RWPE2 (cell line): ENCODE results near the gene NOP14.

ENCODE experiments used
- ATAC-seq: fragments of 200-7000 bp; cut with Tn5 transposase; 3 replicates; pipeline ENCODE4 v1.9.1; 2021; ENCODE audit warnings: low read depth
- DNase-seq: peaks from one replicate; pipeline ENCODE4 v3.0.0-alpha.2; 2020; ENCODE audit warnings: low spot score
- H3K27ac ChIP-seq: fragments of 450-650 bp; 2 replicates; pipeline ENCODE4 v1.5.1; 2017; ENCODE audit warnings: mild to moderate bottlenecking; ENCODE audit not compliant: poor library complexity, severe bottlenecking
- H3K27me3 ChIP-seq: fragments of 250-450 bp; sonication (Bioruptor Pico); 2 replicates; pipeline ENCODE4 v1.5.1; 2021; ENCODE audit warnings: mild to moderate bottlenecking, moderate library complexity; ENCODE audit not compliant: insufficient read depth, poor library complexity, severe bottlenecking
- H3K36me3 ChIP-seq: fragments of 250-450 bp; sonication (Bioruptor Pico); 2 replicates; pipeline ENCODE4 v1.5.1; 2020; ENCODE audit warnings: low read depth, mild to moderate bottlenecking, moderate library complexity
- H3K4me1 ChIP-seq: fragments of 250-450 bp; sonication (Bioruptor Pico); 2 replicates; pipeline ENCODE4 v1.5.1; 2021; ENCODE audit warnings: mild to moderate bottlenecking, moderate library complexity; ENCODE audit not compliant: insufficient read depth, poor library complexity, severe bottlenecking
- H3K4me3 ChIP-seq: fragments of 250-450 bp; sonication (Bioruptor Pico); 2 replicates; pipeline ENCODE4 v1.5.1; 2021; ENCODE audit warnings: mild to moderate bottlenecking, moderate library complexity; ENCODE audit not compliant: severe bottlenecking
- H3K9me3 ChIP-seq: fragments of 250-450 bp; sonication (Bioruptor Pico); 2 replicates; pipeline ENCODE4 v1.5.1; 2021; ENCODE audit warnings: mild to moderate bottlenecking, moderate library complexity; ENCODE audit not compliant: severe bottlenecking
- CTCF ChIP-seq: fragments of 450-650 bp; IDR thresholded peaks from one replicate; pipeline ENCODE4 v1.5.1; 2017; ENCODE audit warnings: mild to moderate bottlenecking, moderate library complexity; ENCODE audit not compliant: poor library complexity, severe bottlenecking

Gene NOP14

DNA sequence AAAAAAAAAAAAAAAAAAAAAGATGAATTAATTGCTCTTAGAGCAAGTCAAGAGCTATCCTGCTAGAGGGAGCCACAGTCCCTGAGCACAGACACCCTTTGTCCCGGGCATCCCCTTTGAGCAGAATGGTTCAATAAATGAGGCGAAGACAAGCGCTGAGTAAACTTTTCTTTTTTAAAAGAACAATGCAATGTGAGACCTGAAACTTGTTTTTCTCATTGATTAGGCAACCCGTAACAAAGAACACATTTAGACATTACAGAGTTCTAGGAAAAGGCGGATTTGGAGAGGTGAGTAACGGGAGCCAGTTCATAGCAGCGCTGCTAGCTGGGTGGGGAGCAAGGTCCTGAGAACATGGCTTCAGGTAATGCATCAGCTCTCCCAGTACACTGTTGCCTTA, 46.2 kb upstream of the NOP14 start:
- Histone ChIP-seq H3K4me3 (no peak overlapping the region), H3K4me1 (peaks cover 29% of the 10 kb centered on the region), H3K36me3 (no peaks in the 10 kb centered on the region), H3K27me3 (no peaks in the 10 kb centered on the region), H3K27ac (peak overlapping the region; percentile 44), H3K9me3 (no peaks in the 10 kb centered on the region)
- TF ChIP-seq CTCF, result peak; percentile 52
- DNase-seq (no peak), ATAC-seq (peak; percentile 67)

DNA sequence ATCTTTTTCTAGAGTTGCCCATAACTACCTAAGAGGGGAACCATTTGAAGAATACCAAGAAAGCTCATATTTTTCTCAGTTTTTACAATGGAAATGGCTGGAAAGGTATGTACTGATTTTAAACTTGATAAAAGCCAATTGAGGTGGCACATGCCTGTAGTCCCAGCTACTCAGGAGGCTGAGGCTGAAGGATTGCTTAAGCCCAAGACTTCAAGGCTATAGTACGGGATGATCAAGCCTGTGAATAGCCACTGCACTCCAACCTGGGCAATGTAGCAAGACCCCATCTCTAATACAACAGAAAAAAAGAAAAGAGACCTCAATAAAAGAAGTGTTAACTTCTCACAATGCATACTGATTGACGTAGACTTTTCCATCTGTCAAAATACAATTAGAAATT, 44.5 kb upstream of the NOP14 start:
- ATAC-seq (no peak), DNase-seq (no peak)
- Histone ChIP-seq H3K27me3 (no peaks in the 10 kb centered on the region), H3K4me1 (peaks cover 29% of the 10 kb centered on the region), H3K4me3 (no peak overlapping the region), H3K27ac (no peak overlapping the region), H3K9me3 (no peaks in the 10 kb centered on the region), H3K36me3 (no peaks in the 10 kb centered on the region)
- no peak for TF ChIP-seq CTCF

- Histone ChIP-seq H3K4me1 (no peaks in the 10 kb centered on the region), H3K4me3 (no peak overlapping the region), H3K27me3 (no peaks in the 10 kb centered on the region), H3K36me3 (no peaks in the 10 kb centered on the region), H3K9me3 (no peaks in the 10 kb centered on the region), H3K27ac (no peak overlapping the region)
- no peak for TF ChIP-seq CTCF
- DNase-seq, result no peak
- no peak for ATAC-seq
Observed at GRCh38 chr4:2996415-2996814, 33.2 kb upstream of the NOP14 start.

- Histone ChIP-seq H3K4me3 (no peak overlapping the region), H3K9me3 (no peaks in the 10 kb centered on the region), H3K4me1 (no peaks in the 10 kb centered on the region), H3K27ac (no peak overlapping the region), H3K27me3 (no peaks in the 10 kb centered on the region), H3K36me3 (no peaks in the 10 kb centered on the region)
- no peak for DNase-seq
- ATAC-seq, result no peak
- no peak for TF ChIP-seq CTCF
Observed at GRCh38 chr4:2995546-2996265, 32.5 kb upstream of the NOP14 start.

DNA sequence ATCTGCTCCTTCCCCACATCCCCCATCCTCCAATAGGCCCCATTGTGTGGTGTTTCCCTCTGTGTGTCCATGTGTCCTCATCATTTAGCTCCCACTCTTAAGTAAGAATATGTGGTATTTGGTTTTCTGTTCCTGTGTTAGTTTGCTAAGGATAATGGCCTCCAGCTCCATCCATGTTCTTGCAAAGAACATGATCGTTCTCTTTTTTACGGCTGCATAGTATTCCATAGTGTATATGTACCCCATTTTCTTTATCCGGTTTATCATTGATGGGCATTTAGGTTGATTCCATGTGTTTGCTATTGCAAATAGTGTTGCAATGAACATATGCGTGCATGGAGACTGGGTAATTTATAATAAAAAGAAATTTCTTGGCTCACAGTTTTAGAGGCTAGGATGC, 31.7 kb upstream of the NOP14 start:
- H3K4me1 ChIP-seq, result no peaks in the 10 kb centered on the region
- no peaks in the 10 kb centered on the region for H3K27me3 ChIP-seq
- ATAC-seq (no peak), DNase-seq (no peak)
- H3K4me3 ChIP-seq, result no peak overlapping the region
- no peak overlapping the region for H3K27ac ChIP-seq
- TF ChIP-seq CTCF, result no peak
- H3K36me3 ChIP-seq, result no peaks in the 10 kb centered on the region
- no peaks in the 10 kb centered on the region for H3K9me3 ChIP-seq
